HepG2 (cell line): Measurements from ENCODE around the gene HECTD4. TPM values are rescaled to one million over a fixed set of nuclear protein-coding genes. Genes with fewer than 3 reads are reported as not detected.
A peak's percentile ranks its signal among the peaks of the same experiment; 100 is the strongest.
"Not testable (repeated sequence)": the region's sequence is repeated elsewhere in the genome, so short reads cannot be mapped to it uniquely, and the experiment has no call there.

ENCODE experiments used
- ATAC-seq: fragments of 200-7000 bp; cut with Tn5 transposase; 3 replicates; pipeline ENCODE4 v1.9.1; 2020; ENCODE audit warnings: mild to moderate bottlenecking, moderate library complexity
- BruUV-seq: library from RNA; stranded (reverse); fragments of 400-500 nt; replicated peaks from 2 replicates; lab custom pipeline; 2021; lab: Mats Ljungman, UMichigan
- CTCF ChIA-PET: fragments of 300-600 bp; formaldehyde crosslinking; extraction: SDS; loops from one replicate; lab custom pipeline; 2021; ENCODE audit warnings: low total read pairs, inconsistent platforms, low intra/inter-chr PET ratio; lab: Yijun Ruan, JAX
- POLR2A ChIA-PET: fragments of 350-600 bp; sonication (Branson Sonifier 250); formaldehyde crosslinking; loops from one replicate; lab custom pipeline; 2020; ENCODE audit warnings: antibody characterized with exemption, inconsistent platforms; lab: Yijun Ruan, JAX
- DNase-seq: peaks from one replicate; pipeline ENCODE4 v3.0.0-alpha.2; 2015; ENCODE audit warnings: low spot score
- FAIRE-seq: peaks from 3 replicates; lab custom pipeline; 2011; peaks lifted over from hg19 to GRCh38; lab: Jason Lieb, UNC
- H2AFZ ChIP-seq: one replicate; pipeline ENCODE4 v1.6.1; 2011; ENCODE audit warnings: low read length, inconsistent platforms
- H3K27ac ChIP-seq: fragments of 300-600 bp; 3 replicates; pipeline ENCODE4 v1.8.0; 2011; ENCODE audit warnings: mixed run types, mild to moderate bottlenecking, mixed read lengths, low read length, inconsistent platforms; ENCODE audit not compliant: insufficient read depth; ENCODE audit errors: extremely low read length
- H3K27me3 ChIP-seq, 2 experiments: fragments of 200-600 bp in 1 of 2; 2 replicates in 1 of 2; 3 replicates in 1 of 2; pipeline versions ENCODE4 v1.6.0 to v1.8.0; 2011; ENCODE audit warnings: low read length in 2 of 2, mild to moderate bottlenecking in 2 of 2, moderate library complexity in 2 of 2, inconsistent platforms in 1 of 2; ENCODE audit not compliant: insufficient read depth in 2 of 2, control insufficient read depth in 1 of 2
- H3K36me3 ChIP-seq, 2 experiments: fragments of 200-600 bp in 1 of 2; replicated peaks in 1 of 2; 2 replicates in 1 of 2; 3 replicates in 1 of 2; pipeline versions ENCODE4 v1.5.1 to v1.8.0; 2011; ENCODE audit warnings: low read length in 2 of 2, inconsistent platforms in 1 of 2; ENCODE audit not compliant: insufficient read depth in 2 of 2, control insufficient read depth in 1 of 2
- H3K4me1 ChIP-seq: 2 replicates; pipeline ENCODE4 v1.5.1; 2012; ENCODE audit warnings: low read length, inconsistent platforms; ENCODE audit not compliant: insufficient read depth
- H3K4me2 ChIP-seq: 2 replicates; pipeline ENCODE4 v1.6.0; 2011; ENCODE audit warnings: low read depth, low read length, inconsistent platforms
- H3K4me3 ChIP-seq, 3 experiments: fragments of 200-600 bp in 1 of 3; sonication (generic), shearing (Covaris generic) in 1 of 3; replicated peaks in 1 of 3; 2 replicates each; pipeline ENCODE4 v1.5.1; 2011 to 2016; ENCODE audit warnings: low read length in 3 of 3, inconsistent platforms in 2 of 3, low read depth in 2 of 3, mild to moderate bottlenecking in 2 of 3, control low read depth in 1 of 3, mixed read lengths in 1 of 3; ENCODE audit not compliant: insufficient read depth in 1 of 3
- H3K79me2 ChIP-seq: one replicate; pipeline ENCODE4 v1.6.1; 2011; ENCODE audit warnings: low read length, inconsistent platforms; ENCODE audit not compliant: insufficient read depth
- H3K9ac ChIP-seq: 2 replicates; pipeline ENCODE4 v1.6.0; 2011; ENCODE audit warnings: mild to moderate bottlenecking, low read depth, low read length, inconsistent platforms; ENCODE audit not compliant: insufficient read depth
- H3K9me3 ChIP-seq: 2 replicates; pipeline ENCODE4 v1.5.1; 2012; ENCODE audit warnings: mild to moderate bottlenecking, low read length
- H4K20me1 ChIP-seq: 2 replicates; pipeline ENCODE4 v1.6.0; 2011; ENCODE audit warnings: inconsistent platforms, mild to moderate bottlenecking, low read length, moderate library complexity; ENCODE audit not compliant: insufficient read depth
- BRD4 ChIP-seq: sonication (generic); formaldehyde crosslinking; IDR thresholded peaks from 2 replicates; pipeline ENCODE4 v1.4.0; 2020; ENCODE audit warnings: missing genetic modification reagents
- GABPB1 ChIP-seq: IDR thresholded peaks from 2 replicates; pipeline ENCODE4 v1.6.1; 2016; ENCODE audit warnings: mild to moderate bottlenecking, missing genetic modification reagents, moderate library complexity, missing compliant biosample characterization
- NRL ChIP-seq: sonication (generic); formaldehyde crosslinking; IDR thresholded peaks from 2 replicates; pipeline ENCODE4 v1.5.0; 2020; ENCODE audit warnings: missing genetic modification reagents, mild to moderate bottlenecking, moderate library complexity, borderline replicate concordance
- POLR2A ChIP-seq, 2 experiments: IDR thresholded peaks; 2 replicates each; pipeline ENCODE4 v1.6.1; 2011; ENCODE audit warnings: low read depth in 2 of 2, low read length in 2 of 2, mild to moderate bottlenecking in 1 of 2, moderate library complexity in 1 of 2; ENCODE audit not compliant: insufficient read depth in 1 of 2
- RCOR2 ChIP-seq: IDR thresholded peaks from 2 replicates; pipeline ENCODE4 v1.6.1; 2016; ENCODE audit warnings: missing biosample characterization, missing genetic modification reagents
- U2AF1 ChIP-seq: fragments of 200-400 bp; formaldehyde crosslinking; optimal IDR thresholded peaks from 2 replicates; pipeline ENCODE3; 2017; ENCODE audit warnings: mild to moderate bottlenecking, low read depth, low read length
- ZFP82 ChIP-seq: sonication (generic); formaldehyde crosslinking; IDR thresholded peaks from 2 replicates; pipeline ENCODE4 v1.5.1; 2020; ENCODE audit warnings: mild to moderate bottlenecking, missing genetic modification reagents, borderline replicate concordance
- ZNF558 ChIP-seq: sonication (generic); formaldehyde crosslinking; IDR thresholded peaks from 2 replicates; pipeline ENCODE4 v1.9.0; 2022; ENCODE audit warnings: mild to moderate bottlenecking, missing genetic modification reagents, borderline replicate concordance
- WGBS: methylation state at CpG from one replicate; pipeline ENCODE4 v1.1.6; 2017; ENCODE audit warnings: low lambda C conversion rate; 5-methylcytosine and 5-hydroxymethylcytosine counted together
- in situ Hi-C: cut with HindIII; loops from 2 replicates; pipeline ENCODE4 v1.10.0; 2017; ENCODE audit warnings: low pct_unique_long_range_greater_than_20kb; ENCODE audit not compliant: extremely low pct_ligation_motif_present
- intact Hi-C: fragments of 100-400 bp; cut with micrococcal nuclease; formaldehyde crosslinking; loops from one replicate; pipeline ENCODE4 v1.10.0; 2022; ENCODE audit not compliant: unreplicated experiment
- polyA plus RNA-seq, 8 experiments: library from polyadenylated mRNA; depleted of rRNA in 3 of 8; stranded (reverse) in 7 of 8; unstranded in 1 of 8; fragments of >200 nt; fragmentation: Illumina TruSeq in 4 of 8; extraction: Trizol in 4 of 8; gene quantifications; 2 replicates each; pipeline versions ENCODE4 v1.2.1 to v1.2.3, GENCODE V29; 2011 to 2016; ENCODE audit warnings: low read depth in 4 of 8, missing spikeins in 1 of 8, mixed read lengths in 1 of 8; ENCODE audit not compliant: insufficient read depth in 1 of 8
- total RNA-seq, 5 experiments: library from RNA; depleted of rRNA; stranded (reverse); fragments of >200 nt; fragmentation: Illumina TruSeq; extraction: Trizol; gene quantifications; 2 replicates each; pipeline ENCODE4 v1.2.3, GENCODE V29; 2016; ENCODE audit warnings: low read depth in 1 of 5
- TF ChIP-seq, protein P1 (sequence below): sonication (generic); formaldehyde crosslinking; IDR thresholded peaks from 2 replicates; pipeline ENCODE4 v1.4.0; 2020; ENCODE audit warnings: missing genetic modification reagents
- TF ChIP-seq, protein P2 (sequence below): sonication (generic); formaldehyde crosslinking; IDR thresholded peaks from 2 replicates; pipeline ENCODE4 v1.5.0; 2020; ENCODE audit warnings: missing genetic modification reagents

HECTD4 gene
- total and polyA plus RNA-seq, 2 of the 13 experiments (the other 11 are each of a cell fraction or from before 2014, with no cell fraction given): 9.0 to 11.4 TPM

DNA sequence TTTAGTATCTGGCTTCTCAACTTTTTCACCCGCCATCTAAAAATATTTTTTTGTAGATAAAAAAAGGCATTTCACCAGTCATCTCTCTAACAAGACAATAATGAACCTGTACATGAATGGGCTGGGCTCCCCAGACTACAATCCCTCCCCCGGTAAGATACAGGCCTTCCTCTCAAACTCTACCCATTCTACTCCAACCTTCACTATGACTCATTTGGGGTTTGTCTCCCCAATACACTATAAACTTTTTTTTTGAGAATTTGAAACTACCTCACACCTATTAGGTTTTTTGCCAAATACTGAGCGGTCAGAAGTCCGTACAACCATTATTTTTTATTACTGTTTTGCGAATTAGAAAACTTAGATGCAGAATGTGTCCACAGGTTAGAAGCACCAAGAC lies 26.4 kb upstream of the HECTD4 start (continued):
- TF ChIP-seq NRL (CRISPR knock-in tag) (no peak), U2AF1 (no peak), RCOR2 (CRISPR knock-in tag) (no peak), BRD4 (CRISPR knock-in tag) (no peak), ZFP82 (CRISPR knock-in tag) (0 out of 2 replicates have a peak, but pooled peaks have one; percentile 6), ZNF558 (CRISPR knock-in tag) (no peak)
- TF ChIP-seq, protein P1, sequence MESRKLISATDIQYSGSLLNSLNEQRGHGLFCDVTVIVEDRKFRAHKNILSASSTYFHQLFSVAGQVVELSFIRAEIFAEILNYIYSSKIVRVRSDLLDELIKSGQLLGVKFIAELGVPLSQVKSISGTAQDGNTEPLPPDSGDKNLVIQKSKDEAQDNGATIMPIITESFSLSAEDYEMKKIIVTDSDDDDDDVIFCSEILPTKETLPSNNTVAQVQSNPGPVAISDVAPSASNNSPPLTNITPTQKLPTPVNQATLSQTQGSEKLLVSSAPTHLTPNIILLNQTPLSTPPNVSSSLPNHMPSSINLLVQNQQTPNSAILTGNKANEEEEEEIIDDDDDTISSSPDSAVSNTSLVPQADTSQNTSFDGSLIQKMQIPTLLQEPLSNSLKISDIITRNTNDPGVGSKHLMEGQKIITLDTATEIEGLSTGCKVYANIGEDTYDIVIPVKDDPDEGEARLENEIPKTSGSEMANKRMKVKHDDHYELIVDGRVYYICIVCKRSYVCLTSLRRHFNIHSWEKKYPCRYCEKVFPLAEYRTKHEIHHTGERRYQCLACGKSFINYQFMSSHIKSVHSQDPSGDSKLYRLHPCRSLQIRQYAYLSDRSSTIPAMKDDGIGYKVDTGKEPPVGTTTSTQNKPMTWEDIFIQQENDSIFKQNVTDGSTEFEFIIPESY (CRISPR knock-in tag): no peak
- TF ChIP-seq, protein P2, sequence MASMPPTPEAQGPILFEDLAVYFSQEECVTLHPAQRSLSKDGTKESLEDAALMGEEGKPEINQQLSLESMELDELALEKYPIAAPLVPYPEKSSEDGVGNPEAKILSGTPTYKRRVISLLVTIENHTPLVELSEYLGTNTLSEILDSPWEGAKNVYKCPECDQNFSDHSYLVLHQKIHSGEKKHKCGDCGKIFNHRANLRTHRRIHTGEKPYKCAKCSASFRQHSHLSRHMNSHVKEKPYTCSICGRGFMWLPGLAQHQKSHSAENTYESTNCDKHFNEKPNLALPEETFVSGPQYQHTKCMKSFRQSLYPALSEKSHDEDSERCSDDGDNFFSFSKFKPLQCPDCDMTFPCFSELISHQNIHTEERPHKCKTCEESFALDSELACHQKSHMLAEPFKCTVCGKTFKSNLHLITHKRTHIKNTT: no peak

DNA sequence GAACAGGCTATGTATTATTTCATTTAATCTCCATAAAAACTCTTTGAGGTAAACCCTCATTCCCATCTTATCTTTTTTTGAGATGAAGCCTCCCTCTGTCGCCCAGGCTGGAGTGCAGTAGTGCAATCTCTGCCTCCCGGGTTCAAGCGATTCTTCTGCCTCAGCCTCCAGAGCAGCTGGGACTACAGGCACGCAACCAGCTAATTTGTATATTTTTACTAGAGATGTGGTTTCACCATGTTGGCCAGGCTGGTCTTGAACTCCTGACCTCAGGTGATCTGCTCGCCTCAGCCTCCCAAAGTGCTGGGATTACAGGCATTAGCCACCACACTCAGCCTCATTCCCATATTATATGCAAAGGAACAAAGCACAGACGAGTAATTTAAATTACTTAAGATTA lies 25.5 kb upstream of the HECTD4 start:
- DNase-seq, BruUV-seq, POLR2A ChIA-PET, H2AFZ ChIP-seq, H3K27ac ChIP-seq, CTCF ChIA-PET, intact Hi-C loops, ATAC-seq, in situ Hi-C loops, H3K9me3 ChIP-seq, FAIRE-seq, H3K27me3 ChIP-seq: not testable (repeated sequence)
- H3K36me3 ChIP-seq: peaks cover 11 to 39% of the 10 kb centered on the region in 2 experiments
- TF ChIP-seq POLR2A (IDR thresholded peaks at IDR 0.05; ENCODE audit: insufficient read depth in 1 of 2, low read depth in 2 of 2, low read length in 2 of 2) (0 out of 4 replicates have a peak, but pooled peaks of 1 of the 2 experiments have one; percentile 5), GABPB1 (peak; percentile 16; the same call in 1 of the 2 replicates)
- 80% methylated on average over 6 of the region's 6 CpGs for WGBS
- peak overlapping the region; percentile 70 for H3K4me2 ChIP-seq
- peaks cover 20% of the 10 kb centered on the region for H4K20me1 ChIP-seq
- peak overlapping the region; percentile 96; the same call in 1 of the 2 replicates for H3K9ac ChIP-seq
- H3K79me2 ChIP-seq: peaks cover 28% of the 10 kb centered on the region
- peaks cover 35% of the 10 kb centered on the region for H3K4me1 ChIP-seq
- H3K4me3 ChIP-seq: peak overlapping the region; percentile 89 to 92 (median 91)
